Right lobe of liver (tissue), 4 donors: Measurements from ENCODE around the gene RASSF4.

Source experiments
- POLR2A ChIP-seq: fragments of 450-650 bp; IDR thresholded peaks from one replicate; pipeline ENCODE4 v1.6.1; 2017; ENCODE audit warnings: antibody characterized with exemption, mild to moderate bottlenecking
- TF ChIP-seq, protein P1 (sequence below), 4 donors: fragments of 200-600 bp in 3 of 4; fragments of 450-650 bp in 1 of 4; IDR thresholded peaks; one replicate each; pipeline versions ENCODE4 v1.5.1 to v1.8.0; 2016 to 2022; ENCODE audit warnings: antibody characterized with exemption in 4 of 4, mild to moderate bottlenecking in 2 of 4
- donor health status: DM: no; HTN: no; CAD: no.
- donor health status: DM: no; HTN: no; CAD: no.
- donor health status: DM: no; HTN: yes; CAD: no.

DNA sequence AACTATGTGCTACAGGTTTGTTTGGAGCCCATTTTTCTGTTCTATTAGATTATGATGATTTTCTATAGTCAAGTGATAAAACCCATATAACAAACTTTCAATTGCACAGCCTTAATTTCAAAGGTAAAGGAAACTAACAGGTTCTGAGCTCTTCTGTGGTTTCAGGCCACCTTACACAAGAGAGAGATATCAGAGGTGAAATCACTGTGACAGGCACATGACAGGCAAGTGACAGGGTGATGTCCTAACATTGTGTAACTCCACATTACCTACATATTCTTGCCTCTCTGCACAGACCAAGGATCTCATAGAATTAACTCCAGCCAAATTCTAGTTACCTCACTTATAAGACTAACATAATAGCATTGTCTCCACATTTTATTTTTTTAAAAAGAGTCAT is 76.1 kb downstream of the RASSF4 start:
- TF ChIP-seq, protein P1, sequence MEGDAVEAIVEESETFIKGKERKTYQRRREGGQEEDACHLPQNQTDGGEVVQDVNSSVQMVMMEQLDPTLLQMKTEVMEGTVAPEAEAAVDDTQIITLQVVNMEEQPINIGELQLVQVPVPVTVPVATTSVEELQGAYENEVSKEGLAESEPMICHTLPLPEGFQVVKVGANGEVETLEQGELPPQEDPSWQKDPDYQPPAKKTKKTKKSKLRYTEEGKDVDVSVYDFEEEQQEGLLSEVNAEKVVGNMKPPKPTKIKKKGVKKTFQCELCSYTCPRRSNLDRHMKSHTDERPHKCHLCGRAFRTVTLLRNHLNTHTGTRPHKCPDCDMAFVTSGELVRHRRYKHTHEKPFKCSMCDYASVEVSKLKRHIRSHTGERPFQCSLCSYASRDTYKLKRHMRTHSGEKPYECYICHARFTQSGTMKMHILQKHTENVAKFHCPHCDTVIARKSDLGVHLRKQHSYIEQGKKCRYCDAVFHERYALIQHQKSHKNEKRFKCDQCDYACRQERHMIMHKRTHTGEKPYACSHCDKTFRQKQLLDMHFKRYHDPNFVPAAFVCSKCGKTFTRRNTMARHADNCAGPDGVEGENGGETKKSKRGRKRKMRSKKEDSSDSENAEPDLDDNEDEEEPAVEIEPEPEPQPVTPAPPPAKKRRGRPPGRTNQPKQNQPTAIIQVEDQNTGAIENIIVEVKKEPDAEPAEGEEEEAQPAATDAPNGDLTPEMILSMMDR (IDR thresholded peaks at IDR 0.05) = no peak
- no peak for TF ChIP-seq POLR2A
